T47D (cell line): ENCODE measurements around the gene TMEM238.

Experiments
- DNase-seq, 2 experiments: peaks; one replicate each; pipeline versions ENCODE4 v3.0.0 to v3.0.0-alpha.2; 2011 to 2012; ENCODE audit warnings: low read depth in 1 of 2, low spot score in 1 of 2
- JUND ChIP-seq: IDR thresholded peaks from 2 replicates; pipeline ENCODE4 v1.6.1; 2012; ENCODE audit warnings: low read depth
- in situ Hi-C: cut with HindIII; loops from 2 replicates; pipeline ENCODE4 v1.10.0; 2016; ENCODE audit warnings: low sequenced_read_pairs, low pct_unique_long_range_greater_than_20kb

The TMEM238 gene

DNA sequence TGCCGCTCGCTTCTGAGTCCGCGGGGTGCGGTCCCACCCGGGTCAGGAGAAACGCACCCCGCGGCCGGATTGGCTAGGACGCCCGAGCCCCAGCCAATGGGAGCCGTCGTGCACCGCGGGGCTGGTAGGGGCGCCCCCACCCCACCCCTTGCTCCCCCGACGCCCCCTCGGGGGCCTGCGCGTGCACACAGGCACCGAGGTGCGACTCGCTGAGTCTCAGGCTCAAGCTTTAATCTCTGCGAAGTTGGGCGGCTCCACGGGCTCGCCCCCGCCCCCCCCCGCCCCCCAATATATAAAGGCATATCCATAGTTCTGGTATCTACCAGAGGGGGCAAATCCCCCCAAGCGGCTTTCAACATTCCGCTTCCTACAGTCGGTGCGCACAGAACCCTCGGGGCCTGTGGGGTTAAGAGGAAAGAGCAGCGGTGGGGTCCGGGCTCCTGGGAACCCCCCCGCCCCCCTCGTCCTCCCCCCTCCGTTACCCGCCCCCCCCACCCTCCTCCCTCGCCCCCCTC is 29.3 kb downstream of the TMEM238 start, which contains the start of gene COX6B2:
Gene COX6B2 (minus strand): TSS at position 22 of the 515 bp plus-strand sequence. CDS start 198 bp downstream, outside the sequence.
- no peak for TF ChIP-seq JUND
- DNase-seq: no peak
- in situ Hi-C loops: no loop called here

DNA sequence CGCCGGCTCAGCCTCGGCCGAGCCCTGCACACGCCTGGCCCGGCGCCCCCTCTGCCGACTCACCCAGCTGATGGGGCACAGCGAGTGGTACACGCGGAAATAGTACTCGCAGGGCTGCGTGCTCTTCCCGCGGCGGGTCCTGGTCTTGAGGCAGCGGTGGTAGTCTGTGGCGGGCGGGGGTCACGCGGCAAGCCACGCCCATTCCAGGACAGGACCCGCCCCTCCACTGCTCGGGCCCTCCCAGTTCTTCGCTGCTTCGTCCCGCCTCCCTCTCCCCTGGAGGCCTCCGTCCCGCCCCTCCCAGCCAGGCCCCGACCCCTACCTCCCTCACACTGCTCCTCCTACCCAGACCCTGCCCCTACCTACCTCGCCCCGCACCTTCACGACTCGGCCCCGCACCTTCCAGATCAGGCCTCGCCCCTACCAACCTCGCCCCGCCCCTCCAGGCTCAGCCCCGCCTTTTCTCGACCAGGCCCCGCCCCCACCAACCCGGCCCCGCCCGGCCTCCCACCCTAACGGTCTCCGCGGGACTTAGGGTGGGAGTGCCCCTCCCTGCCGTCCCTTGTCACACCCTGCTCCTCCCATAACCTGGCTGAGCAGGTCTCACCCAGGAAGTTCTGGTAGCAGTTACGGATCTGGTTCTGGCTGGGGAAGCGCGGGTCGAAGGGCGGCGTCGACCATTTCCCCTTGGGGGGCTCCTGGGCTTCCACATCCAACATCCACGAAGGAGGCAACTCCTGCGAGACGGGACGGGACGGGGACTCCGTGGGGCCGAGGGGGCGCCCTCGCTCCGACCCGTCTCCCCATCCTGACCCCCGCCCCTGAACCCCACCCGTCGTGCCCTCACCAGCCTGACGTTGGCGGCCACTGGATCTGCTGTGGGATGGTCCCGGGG is 30.0 kb downstream of the TMEM238 start:
- in situ Hi-C loops: no loop called here
- no peak for TF ChIP-seq JUND
- peak; percentile 65 to 88 for DNase-seq

DNA sequence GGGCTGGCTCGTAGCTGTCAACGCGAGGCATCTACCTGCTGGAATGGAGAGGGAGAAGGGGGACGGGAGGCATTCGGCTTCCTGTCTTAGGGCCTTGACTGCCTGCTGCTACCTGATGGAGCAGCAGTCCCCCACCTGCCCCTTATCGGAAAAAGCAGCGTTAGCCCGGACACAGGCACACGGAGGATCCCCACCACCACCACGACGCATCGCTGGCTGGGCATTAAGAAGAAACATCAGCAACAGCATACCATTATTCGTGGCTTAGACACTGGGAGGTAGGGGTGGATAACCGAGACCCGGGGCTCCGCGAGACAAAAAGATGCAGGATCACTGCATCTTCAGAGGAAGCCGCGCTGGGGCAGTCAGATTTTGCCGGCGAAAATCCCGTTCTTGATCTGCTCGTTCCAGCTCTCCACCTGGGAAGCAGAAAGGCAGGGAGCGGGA is 30.7 kb downstream of the TMEM238 start:
- DNase-seq: no peak
- in situ Hi-C loops: no loop called here
- TF ChIP-seq JUND: no peak

DNA sequence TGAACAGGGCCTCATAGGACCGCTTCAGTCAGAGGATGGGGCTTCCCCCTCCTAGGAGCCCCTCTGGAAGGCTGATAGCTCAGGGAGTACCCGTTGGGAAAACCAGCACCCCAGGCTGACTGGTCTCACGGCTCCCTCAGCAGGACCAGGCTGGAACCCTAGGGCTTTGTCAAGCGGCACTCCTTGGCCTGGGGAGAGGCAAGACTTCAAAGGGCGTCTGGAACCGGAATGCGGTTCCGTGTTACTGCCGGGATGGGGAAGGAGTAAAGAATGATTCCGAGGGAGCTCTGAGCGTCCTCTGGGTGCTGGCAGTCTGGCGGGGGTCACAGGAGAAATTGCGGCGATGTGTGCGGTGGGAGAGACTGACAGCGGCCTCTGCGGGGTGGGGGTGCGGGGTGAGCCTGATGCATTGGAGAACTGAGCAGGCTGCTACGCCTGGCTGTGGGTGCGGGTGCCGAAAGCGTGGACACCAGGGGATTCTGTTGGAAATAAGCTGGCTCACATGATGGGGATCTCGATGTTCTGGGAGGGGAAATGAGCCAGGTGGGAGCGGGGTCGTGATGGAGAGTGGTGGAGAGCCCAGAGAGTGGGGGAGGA is 31.4 kb downstream of the TMEM238 start:
- in situ Hi-C loops: no loop called here
- no peak for DNase-seq
- TF ChIP-seq JUND: no peak

DNA sequence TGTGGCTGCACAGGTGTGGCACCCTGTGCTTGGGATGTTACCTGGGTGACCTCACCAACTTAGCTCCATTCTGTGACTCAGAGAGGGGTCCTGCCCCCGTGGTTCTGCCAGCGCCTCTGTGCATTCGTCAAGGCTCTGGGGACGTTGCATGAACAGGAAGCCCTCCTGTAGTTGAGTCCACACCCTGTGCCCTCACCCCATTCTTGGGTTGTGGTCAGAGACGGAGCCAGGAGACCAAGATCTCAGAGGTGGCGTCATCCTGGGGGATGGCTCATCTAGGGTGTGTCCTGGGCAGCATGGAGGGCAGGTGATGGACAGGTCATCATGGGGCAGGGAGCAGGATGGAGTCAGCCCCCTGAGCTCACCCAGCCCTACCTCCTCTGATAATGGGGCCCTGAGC is 32.1 kb downstream of the TMEM238 start:
- in situ Hi-C loops: no loop called here

DNA sequence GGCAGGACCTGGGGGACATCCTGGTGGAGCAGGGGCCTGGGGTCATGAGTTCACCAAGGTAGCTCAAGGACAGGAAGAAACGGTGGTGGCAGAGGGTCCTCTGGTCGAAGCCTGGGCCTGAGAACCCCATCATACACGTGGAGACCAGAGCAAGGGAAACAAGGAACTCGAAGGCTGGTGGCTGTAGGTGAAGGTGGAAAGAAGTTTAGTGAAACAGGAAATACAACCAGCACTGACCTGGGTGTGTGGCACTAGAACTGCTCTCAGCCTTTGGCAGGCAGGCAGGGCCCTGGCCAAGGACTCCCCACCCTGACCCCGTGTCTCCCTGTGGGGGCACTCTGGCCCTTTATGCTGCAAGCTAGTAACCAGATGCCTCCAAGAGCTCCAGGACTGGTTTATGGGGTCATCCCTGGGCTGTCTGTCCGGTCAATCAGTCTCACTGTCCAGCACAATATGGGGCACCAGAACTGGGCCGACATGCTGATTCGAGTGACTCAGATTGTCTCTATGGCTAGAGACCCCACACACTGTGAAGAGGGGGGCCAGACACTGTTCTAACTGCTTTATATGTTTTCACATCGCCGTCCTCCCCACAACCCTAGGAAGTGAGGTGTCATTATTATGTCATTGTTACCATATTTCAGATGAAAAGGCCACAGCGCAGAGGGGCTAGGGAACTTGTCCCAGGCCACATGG is 33.3 kb downstream of the TMEM238 start:
- in situ Hi-C loops: no loop called here
- DNase-seq: no peak
- no peak for TF ChIP-seq JUND

More for the DNA sequence above, 32.1 kb downstream of the TMEM238 start:
- no peak for TF ChIP-seq JUND
- no peak for DNase-seq

DNA sequence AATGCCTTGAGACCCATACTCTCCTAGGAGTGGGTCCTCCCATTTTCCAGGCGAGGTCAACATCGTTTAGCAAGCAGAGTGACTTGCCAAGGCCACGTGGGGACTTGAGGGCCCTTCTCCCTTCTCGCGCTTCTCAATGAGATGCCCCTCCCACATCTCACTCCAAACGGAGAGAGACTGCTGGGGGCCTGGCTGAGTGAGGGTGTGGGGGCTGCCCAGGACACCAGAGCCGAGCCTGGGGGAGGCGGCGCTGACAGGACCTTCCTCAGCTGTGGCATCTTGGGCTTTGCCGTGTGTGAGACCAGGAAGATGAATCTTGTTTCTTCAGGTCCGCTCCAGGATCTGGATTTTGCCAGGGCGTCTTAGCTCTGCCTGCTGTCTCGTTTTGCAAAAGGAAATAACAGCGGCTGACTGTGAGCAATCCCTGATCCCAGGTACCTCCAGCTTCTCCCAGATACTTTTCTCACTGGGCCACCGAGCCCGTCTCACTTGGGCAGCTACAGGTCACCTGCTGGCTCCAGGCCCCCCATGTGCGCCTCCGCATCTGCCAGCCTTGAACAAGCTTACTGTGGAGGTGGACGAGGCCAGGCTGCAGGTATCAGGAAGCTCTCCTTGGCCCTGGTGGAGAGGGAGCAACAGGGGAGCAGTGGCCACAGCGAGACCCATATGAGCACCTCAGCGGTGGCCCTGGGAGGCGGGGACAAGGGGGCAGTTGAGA is 35.6 kb downstream of the TMEM238 start:
- in situ Hi-C loops: no loop called here
- no peak for DNase-seq

DNA sequence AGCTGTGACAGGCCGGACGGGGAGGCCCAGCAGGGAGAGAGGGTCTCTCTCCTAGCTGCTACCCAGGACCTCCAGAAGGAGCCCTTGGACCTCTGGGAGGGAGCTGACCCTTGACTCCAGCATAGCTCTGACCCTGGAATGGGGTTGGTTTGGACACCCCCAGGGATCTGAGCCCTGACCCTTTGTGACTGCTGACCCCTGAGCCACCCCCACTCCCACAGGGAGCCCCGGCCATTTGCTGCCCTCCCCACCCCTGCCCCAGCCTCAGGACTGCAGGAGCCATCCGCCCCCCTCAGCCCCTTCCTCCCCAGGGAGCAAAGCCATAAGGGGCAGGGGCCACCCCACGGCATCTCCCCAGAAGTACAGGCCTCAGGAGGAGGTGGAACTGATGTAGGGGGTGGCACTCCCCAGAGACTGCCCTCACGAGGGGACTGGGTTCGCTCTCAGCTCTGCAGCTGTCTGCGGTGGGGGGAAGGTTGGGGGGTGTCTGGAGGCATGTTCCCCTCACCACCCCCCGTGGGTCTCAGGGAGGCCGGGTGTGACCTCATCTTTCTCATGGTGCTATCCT is 36.6 kb downstream of the TMEM238 start:
- in situ Hi-C loops: no loop called here
- DNase-seq: no peak
- no peak for TF ChIP-seq JUND

More for the DNA sequence above, 35.6 kb downstream of the TMEM238 start:
- no peak for TF ChIP-seq JUND

DNA sequence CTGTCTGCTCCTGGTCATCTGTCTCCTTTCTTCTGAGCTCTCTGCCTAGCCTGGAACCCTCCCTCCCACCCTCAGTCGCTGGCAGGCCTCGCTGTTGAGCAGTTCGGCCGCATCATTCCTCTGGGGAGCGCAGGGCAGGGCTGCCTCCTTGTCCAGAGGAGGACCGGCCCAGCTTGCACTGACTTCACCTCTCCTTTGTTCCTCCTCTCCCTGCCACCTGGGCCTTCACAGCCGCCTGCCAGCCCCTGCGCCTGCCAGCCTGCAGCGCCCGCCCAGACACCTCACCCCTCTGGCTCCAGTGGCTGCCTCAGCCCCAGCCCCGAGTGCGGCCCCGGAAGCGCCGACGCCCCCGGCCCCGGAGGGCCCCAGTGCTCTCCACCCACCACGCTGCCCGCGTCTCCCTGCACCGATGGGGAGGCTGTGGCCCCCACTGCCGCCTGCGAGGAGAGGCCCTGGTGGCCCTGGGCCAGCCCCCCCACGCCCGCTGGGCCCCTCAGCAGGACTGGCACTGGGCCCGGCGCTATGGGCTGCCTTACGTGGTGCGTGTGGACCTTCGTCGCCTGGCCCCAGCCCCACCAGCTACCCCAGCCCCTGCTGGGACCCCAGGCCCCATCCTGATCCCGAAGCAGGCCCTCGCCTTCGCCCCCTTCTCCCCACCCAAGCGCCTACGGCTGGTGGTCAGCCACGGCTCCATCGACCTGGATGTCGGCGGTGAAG is 37.2 kb downstream of the TMEM238 start:
- no peak for DNase-seq
- in situ Hi-C loops: no loop called here
- no peak for TF ChIP-seq JUND

DNA sequence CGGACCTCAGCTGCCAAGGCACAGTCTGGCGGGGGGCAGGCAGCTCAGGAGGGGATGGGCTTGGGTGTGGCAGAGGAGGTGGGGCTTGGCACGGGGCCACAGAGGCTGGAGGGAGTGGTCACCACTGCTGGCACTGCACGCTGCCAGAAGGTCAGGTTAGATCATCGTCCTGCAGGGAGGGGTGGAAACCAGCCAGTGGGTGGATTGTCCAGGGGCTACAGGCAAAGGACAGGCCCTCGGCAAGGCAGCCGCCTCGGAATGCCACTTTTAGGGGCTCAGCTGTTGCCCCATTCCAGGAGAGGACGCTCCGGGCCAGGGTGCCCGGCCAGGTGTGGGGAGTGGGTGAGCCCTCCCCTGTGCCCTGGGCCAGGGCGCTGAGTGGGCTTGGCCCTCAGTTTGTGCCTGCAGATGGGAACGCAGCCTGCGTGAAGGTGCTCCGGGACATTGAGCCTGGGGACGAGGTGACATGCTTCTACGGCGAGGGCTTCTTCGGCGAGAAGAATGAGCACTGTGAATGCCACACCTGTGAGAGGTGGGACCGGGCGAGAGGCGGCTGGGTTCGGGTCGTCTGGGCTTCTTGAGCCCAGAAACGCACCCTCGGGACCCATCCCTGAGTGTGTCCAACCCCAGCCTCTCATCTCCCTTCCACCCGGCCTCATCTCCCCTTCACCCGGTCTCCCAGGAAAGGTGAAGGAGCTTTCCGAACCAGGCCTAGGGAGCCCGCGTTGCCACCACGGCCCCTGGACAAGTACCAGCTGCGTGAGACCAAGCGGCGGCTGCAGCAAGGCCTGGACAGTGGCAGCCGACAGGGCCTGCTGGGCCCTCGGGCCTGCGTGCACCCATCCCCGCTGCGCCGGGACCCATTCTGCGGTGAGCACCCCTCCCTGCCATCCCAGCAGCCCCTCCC is 38.0 kb downstream of the TMEM238 start:
- TF ChIP-seq JUND: no peak
- in situ Hi-C loops: no loop called here
- no peak for DNase-seq
